ENCODE measurements around the gene MTRF1. TPM values are rescaled to one million over a fixed set of nuclear protein-coding genes. Genes with fewer than 3 reads are reported as not detected.
"Not testable (repeated sequence)": the region's sequence is repeated elsewhere in the genome, so short reads cannot be mapped to it uniquely, and the experiment has no call there.

MTRF1 gene
- total RNA-seq, 1 experiment from 2014 or later: 22.5 TPM

- no peaks in the 10 kb centered on the region for H3K4me1 ChIP-seq
- H3K4me3 ChIP-seq: no peak overlapping the region
- H3K27ac ChIP-seq: no peak overlapping the region
- peaks cover 4% of the 10 kb centered on the region; the same call in 1 of the 2 replicates for H3K9me3 ChIP-seq (replicated peaks)
- no peaks in the 10 kb centered on the region for H3K36me3 ChIP-seq
- DNase-seq: no peak
- no peaks in the 10 kb centered on the region for H3K27me3 ChIP-seq
Measured at GRCh38 chr13:41294914-41295313, 31.5 kb upstream of the MTRF1 start.

GRCh38 chr13:41293272-41293671, 29.9 kb upstream of the MTRF1 start:
- Histone ChIP-seq H3K27me3 (no peaks in the 10 kb centered on the region), H3K4me3 (no peak overlapping the region), H3K4me1 (no peaks in the 10 kb centered on the region), H3K36me3 (no peaks in the 10 kb centered on the region), H3K9me3 (replicated peaks) (peaks cover 4% of the 10 kb centered on the region; the same call in 1 of the 2 replicates), H3K27ac (no peak overlapping the region)
- no peak for DNase-seq

GRCh38 chr13:41291246-41291645, 27.9 kb upstream of the MTRF1 start:
- peaks cover 4% of the 10 kb centered on the region; the same call in 1 of the 2 replicates for H3K9me3 ChIP-seq (replicated peaks)
- no peaks in the 10 kb centered on the region for H3K27me3 ChIP-seq
- no peaks in the 10 kb centered on the region for H3K4me1 ChIP-seq
- no peaks in the 10 kb centered on the region for H3K36me3 ChIP-seq
- DNase-seq: no peak
- H3K27ac ChIP-seq: no peak overlapping the region
- no peak overlapping the region for H3K4me3 ChIP-seq

GRCh38 chr13:41289463-41289881, 26.1 kb upstream of the MTRF1 start:
- Histone ChIP-seq H3K4me1 (no peaks in the 10 kb centered on the region), H3K4me3 (no peak overlapping the region), H3K9me3 (replicated peaks) (peaks cover 4% of the 10 kb centered on the region; the same call in 1 of the 2 replicates), H3K27me3 (no peaks in the 10 kb centered on the region), H3K27ac (no peak overlapping the region), H3K36me3 (no peaks in the 10 kb centered on the region)
- no peak for DNase-seq

GRCh38 chr13:41286370-41286769, 23.0 kb upstream of the MTRF1 start:
- DNase-seq: no peak
- Histone ChIP-seq H3K36me3 (no peaks in the 10 kb centered on the region), H3K27ac (no peak overlapping the region), H3K27me3 (no peaks in the 10 kb centered on the region), H3K9me3 (replicated peaks) (no peaks in the 10 kb centered on the region), H3K4me3 (no peak overlapping the region), H3K4me1 (no peaks in the 10 kb centered on the region)

GRCh38 chr13:41284512-41285288, 21.3 kb upstream of the MTRF1 start:
- DNase-seq: no peak
- Histone ChIP-seq H3K4me3 (no peak overlapping the region), H3K27ac (no peak overlapping the region), H3K27me3 (no peaks in the 10 kb centered on the region), H3K4me1 (no peaks in the 10 kb centered on the region), H3K36me3 (no peaks in the 10 kb centered on the region), H3K9me3 (replicated peaks) (no peaks in the 10 kb centered on the region)

GRCh38 chr13:41282129-41282571, 18.8 kb upstream of the MTRF1 start:
- no peak overlapping the region for H3K27ac ChIP-seq
- no peak for DNase-seq
- no peaks in the 10 kb centered on the region for H3K4me1 ChIP-seq
- H3K36me3 ChIP-seq: no peaks in the 10 kb centered on the region
- no peaks in the 10 kb centered on the region for H3K27me3 ChIP-seq
- H3K4me3 ChIP-seq: no peak overlapping the region
- H3K9me3 ChIP-seq (replicated peaks): no peaks in the 10 kb centered on the region

GRCh38 chr13:41279156-41279555, 15.8 kb upstream of the MTRF1 start:
- not testable (repeated sequence) for H3K4me3 ChIP-seq; DNase-seq; H3K27ac ChIP-seq; H3K9me3 ChIP-seq (replicated peaks); H3K4me1 ChIP-seq; H3K27me3 ChIP-seq; H3K36me3 ChIP-seq

GRCh38 chr13:41276824-41277223, 13.4 kb upstream of the MTRF1 start:
- DNase-seq: no peak
- H3K9me3 ChIP-seq (replicated peaks): no peaks in the 10 kb centered on the region
- H3K4me1 ChIP-seq: no peaks in the 10 kb centered on the region

GRCh38 chr13:41274881-41275280, 11.5 kb upstream of the MTRF1 start:
- Histone ChIP-seq H3K4me1 (no peaks in the 10 kb centered on the region), H3K27ac (no peak overlapping the region), H3K4me3 (no peak overlapping the region), H3K36me3 (no peaks in the 10 kb centered on the region), H3K27me3 (no peaks in the 10 kb centered on the region), H3K9me3 (replicated peaks) (no peaks in the 10 kb centered on the region)
- no peak for DNase-seq

More at GRCh38 chr13:41276824-41277223, 13.4 kb upstream of the MTRF1 start:
- H3K36me3 ChIP-seq: no peaks in the 10 kb centered on the region
- H3K27me3 ChIP-seq: no peaks in the 10 kb centered on the region
- H3K4me3 ChIP-seq: no peak overlapping the region
- H3K27ac ChIP-seq: no peak overlapping the region

GRCh38 chr13:41273831-41274441, 10.6 kb upstream of the MTRF1 start:
- H3K9me3 ChIP-seq (replicated peaks): no peaks in the 10 kb centered on the region
- no peak for DNase-seq
- no peaks in the 10 kb centered on the region for H3K4me1 ChIP-seq
- H3K27me3 ChIP-seq: no peaks in the 10 kb centered on the region
- no peak overlapping the region for H3K4me3 ChIP-seq
- H3K36me3 ChIP-seq: no peaks in the 10 kb centered on the region
- no peak overlapping the region for H3K27ac ChIP-seq

- DNase-seq: no peak
- H3K27me3 ChIP-seq: no peaks in the 10 kb centered on the region
- no peaks in the 10 kb centered on the region for H3K36me3 ChIP-seq
- H3K4me1 ChIP-seq: no peaks in the 10 kb centered on the region
- H3K9me3 ChIP-seq (replicated peaks): peaks cover 9% of the 10 kb centered on the region; the same call in 1 of the 2 replicates
- no peak overlapping the region for H3K4me3 ChIP-seq
- no peak overlapping the region for H3K27ac ChIP-seq
Measured at GRCh38 chr13:41271456-41272285, 8.3 kb upstream of the MTRF1 start.

- H3K4me1 ChIP-seq: no peaks in the 10 kb centered on the region
- H3K36me3 ChIP-seq: no peaks in the 10 kb centered on the region
- peaks cover 9% of the 10 kb centered on the region; the same call in 1 of the 2 replicates for H3K9me3 ChIP-seq (replicated peaks)
- no peaks in the 10 kb centered on the region for H3K27me3 ChIP-seq
- H3K4me3 ChIP-seq: no peak overlapping the region
- peak; percentile 46 to 56 for DNase-seq
- H3K27ac ChIP-seq: no peak overlapping the region
Measured at GRCh38 chr13:41268764-41269163, 5.4 kb upstream of the MTRF1 start.

GRCh38 chr13:41267106-41267505, 3.7 kb upstream of the MTRF1 start:
- Histone ChIP-seq H3K36me3 (no peaks in the 10 kb centered on the region), H3K9me3 (replicated peaks) (peaks cover 9% of the 10 kb centered on the region; the same call in 1 of the 2 replicates), H3K4me3 (no peak overlapping the region), H3K27ac (no peak overlapping the region), H3K27me3 (no peaks in the 10 kb centered on the region), H3K4me1 (no peaks in the 10 kb centered on the region)
- DNase-seq: no peak
